Measurements from ENCODE around the gene RNASE12.
A peak's percentile ranks its signal among the peaks of the same experiment; 100 is the strongest.

Gene RNASE12

GRCh38 chr14:20614038-20614840, 23.1 kb upstream of the RNASE12 start:
- POLR2A ChIA-PET (ENCODE audit: low non-redundant PET), result no interaction called here
- CTCF ChIA-PET, result interaction anchor here (0.6 to 1.5 kb wide), 10 partner anchors 8 to 1236 kb away, joined by 3 to 8 read pairs (median 5); no protein-coding TSS in a partner anchor
- peak overlapping the region; percentile 71 for H3K27ac ChIP-seq
- no peak for TF ChIP-seq CTCF (conservative IDR thresholded peaks at IDR 0.05; ENCODE audit: low read depth)
- no peak for DNase-seq (ENCODE audit: low spot score)

- DNase-seq (ENCODE audit: low spot score), result peak; percentile 83
- POLR2A ChIA-PET (ENCODE audit: low non-redundant PET), result interaction anchor here (0.9 kb wide), 1 partner anchor 71 kb away, joined by 3 read pairs; the partner anchor contains the start of gene RNASE4
- peak; percentile 71 for TF ChIP-seq CTCF (conservative IDR thresholded peaks at IDR 0.05; ENCODE audit: low read depth)
- H3K27ac ChIP-seq, result peak overlapping the region; percentile 71
- CTCF ChIA-PET, result interaction anchor here (0.5 to 1.5 kb wide), 13 partner anchors 9 to 822 kb away, joined by 3 to 8 read pairs (median 4); no protein-coding TSS in a partner anchor
Observed at GRCh38 chr14:20613094-20614037, 22.2 kb upstream of the RNASE12 start.

- TF ChIP-seq CTCF (conservative IDR thresholded peaks at IDR 0.05; ENCODE audit: low read depth), result no peak
- CTCF ChIA-PET, result interaction anchor here (0.7 to 1.5 kb wide), 3 partner anchors 19 to 260 kb away, joined by 3 to 8 read pairs (median 6); no protein-coding TSS in a partner anchor
- POLR2A ChIA-PET (ENCODE audit: low non-redundant PET), result no interaction called here
- H3K27ac ChIP-seq, result no peak overlapping the region
- DNase-seq (ENCODE audit: low spot score), result no peak
Observed at GRCh38 chr14:20612403-20612802, 21.2 kb upstream of the RNASE12 start.

- no peak overlapping the region for H3K27ac ChIP-seq
- POLR2A ChIA-PET (ENCODE audit: low non-redundant PET), result no interaction called here
- CTCF ChIA-PET, result interaction anchor here (0.5 kb wide), 1 partner anchor 1078 kb away, joined by 3 read pairs; no protein-coding TSS in a partner anchor
- TF ChIP-seq CTCF (conservative IDR thresholded peaks at IDR 0.05; ENCODE audit: low read depth), result no peak
- no peak for DNase-seq (ENCODE audit: low spot score)
Observed at GRCh38 chr14:20611277-20611676, 20.1 kb upstream of the RNASE12 start.

GRCh38 chr14:20610002-20610765, 19.0 kb upstream of the RNASE12 start:
- ChIA-PET CTCF (interaction anchor here (0.6 to 1.0 kb wide), 7 partner anchors 20 to 271 kb away, joined by 3 to 6 read pairs (median 3); no protein-coding TSS in a partner anchor), POLR2A (ENCODE audit: low non-redundant PET) (no interaction called here)
- no peak for DNase-seq (ENCODE audit: low spot score)
- H3K27ac ChIP-seq, result peak overlapping the region; percentile 72
- TF ChIP-seq CTCF (conservative IDR thresholded peaks at IDR 0.05; ENCODE audit: low read depth), result no peak
